ENCODE measurements around the gene MDN1. TPM values are rescaled to one million over a fixed set of nuclear protein-coding genes. Genes with fewer than 3 reads are reported as not detected.
A peak's percentile ranks its signal among the peaks of the same experiment; 100 is the strongest.
"Not testable (repeated sequence)": the region's sequence is repeated elsewhere in the genome, so short reads cannot be mapped to it uniquely, and the experiment has no call there.

MDN1 gene
- total RNA-seq (10 to 100 TPM; 30.8 to 37.1 TPM), polyA plus RNA-seq (10 to 100 TPM; 10.1 to 14.8 TPM)
- long read RNA-seq, donor 1, partial matches to known transcripts: 27 of 33 reads
- long read RNA-seq, donor 1, other reads (novel, unspliced or antisense): 6 of 33 reads
- long read RNA-seq, donor 2, partial matches to known transcripts: 8 of 18 reads
- long read RNA-seq, donor 2, other reads (novel, unspliced or antisense): 10 of 18 reads

- no peaks in the 10 kb centered on the region for H3K27me3 ChIP-seq (ENCODE audit: control insufficient read depth in 1 of 2, insufficient read depth in 2 of 2, low read length in 1 of 2)
- H3K4me1 ChIP-seq (ENCODE audit: control insufficient read depth in 1 of 2, insufficient read depth in 2 of 2, low read length in 2 of 2): no peaks in the 10 kb centered on the region
- no peaks in the 10 kb centered on the region for H3K9me3 ChIP-seq (ENCODE audit: control insufficient read depth, low read length)
- peak within 1 kb of the TSS in 1 of 2 donors; percentile 73 for H3K27ac ChIP-seq (ENCODE audit: low read depth in 1 of 2, low read length in 2 of 2)
- ATAC-seq (ENCODE audit: low FRiP score) (peak; percentile 99), DNase-seq (peak; percentile 94 to 96)
- 0% methylated on average over 65 of the region's 65 CpGs for WGBS, 2 donors
- intact Hi-C loops (cut with DNase I): loop anchor here in 1 of 2 donors (10.0 kb wide), 1 partner anchor 765 kb away; the partner anchor contains the start of gene MAP3K7
- H3K4me3 ChIP-seq (ENCODE audit: low read length in 2 of 2): peak within 1 kb of the TSS; percentile 63 to 64
- H3K36me3 ChIP-seq (ENCODE audit: control insufficient read depth in 1 of 2, insufficient read depth in 2 of 2, low read length in 1 of 2): no peaks in the 10 kb centered on the region
Measured at GRCh38 chr6:89819336-89820130, at the start of gene MDN1. Gene MDN1, minus strand, starts transcription at chr6:89819794. Its CDS starts 187 bp downstream, at chr6:89819607.

DNA sequence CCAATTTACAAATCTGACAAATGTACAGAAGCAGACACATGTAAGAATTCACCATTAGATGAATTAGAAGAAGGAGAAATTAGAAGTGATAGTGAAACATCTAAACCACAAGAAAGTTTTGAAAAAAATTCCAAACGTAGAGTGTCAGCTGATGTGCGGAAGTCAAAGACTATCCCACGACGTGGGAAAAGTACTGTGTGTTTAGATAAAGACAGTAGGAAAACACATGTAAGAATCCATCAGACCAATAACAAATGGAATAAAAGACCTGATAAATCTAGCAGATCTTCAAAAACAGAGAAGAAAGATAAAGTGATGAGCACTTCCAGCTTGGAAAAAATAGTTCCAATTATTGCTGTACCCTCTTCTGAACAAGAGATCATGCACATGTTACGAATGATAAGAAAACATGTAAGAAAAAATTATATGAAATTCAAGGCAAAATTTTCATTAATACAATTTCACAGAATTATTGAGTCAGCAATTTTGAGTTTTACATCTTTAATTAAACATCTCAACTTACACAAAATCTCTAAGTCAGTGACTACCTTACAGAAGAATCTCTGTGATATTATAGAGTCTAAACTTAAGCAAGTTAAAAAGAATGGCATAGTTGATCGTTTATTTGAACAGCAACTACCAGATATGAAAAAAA, 46.6 kb upstream of the MDN1 start:
- peaks cover 1% of the 10 kb centered on the region for H3K9me3 ChIP-seq (ENCODE audit: control insufficient read depth, low read length)
- no peak overlapping the region for H3K27ac ChIP-seq (ENCODE audit: low read depth in 1 of 2, low read length in 2 of 2)
- 91 to 95% methylated on average over 6 of the region's 6 CpGs for WGBS, 2 donors
- intact Hi-C loops (cut with DNase I): no loop called here
- no peak overlapping the region for H3K4me3 ChIP-seq (ENCODE audit: low read length in 2 of 2)
- DNase-seq (no peak), ATAC-seq (ENCODE audit: low FRiP score) (no peak)
- H3K27me3 ChIP-seq (ENCODE audit: control insufficient read depth in 1 of 2, insufficient read depth in 2 of 2, low read length in 1 of 2): no peaks in the 10 kb centered on the region
- H3K4me1 ChIP-seq (ENCODE audit: control insufficient read depth in 1 of 2, insufficient read depth in 2 of 2, low read length in 2 of 2): no peaks in the 10 kb centered on the region
- H3K36me3 ChIP-seq (ENCODE audit: control insufficient read depth in 1 of 2, insufficient read depth in 2 of 2, low read length in 1 of 2): peaks cover 6 to 9% of the 10 kb centered on the region in 2 donors

DNA sequence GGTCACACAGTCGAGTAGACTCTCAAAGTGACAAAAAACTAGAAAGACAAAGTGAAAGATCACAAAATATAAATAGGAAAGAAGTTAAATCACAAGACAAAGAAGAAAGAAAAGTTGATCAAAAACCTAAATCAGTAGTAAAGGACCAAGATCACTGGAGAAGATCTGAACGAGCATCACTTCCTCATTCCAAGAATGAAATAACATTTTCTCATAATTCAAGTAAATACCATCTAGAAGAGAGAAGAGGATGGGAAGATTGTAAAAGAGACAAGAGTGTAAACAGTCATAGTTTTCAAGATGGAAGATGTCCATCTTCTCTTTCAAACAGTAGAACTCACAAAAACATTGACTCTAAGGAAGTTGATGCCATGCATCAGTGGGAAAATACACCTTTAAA, 43.1 kb upstream of the MDN1 start:
- intact Hi-C loops (cut with DNase I): no loop called here

GRCh38 chr6:89862273-89862672, 42.7 kb upstream of the MDN1 start:
- Histone ChIP-seq H3K27ac (ENCODE audit: low read depth in 1 of 2, low read length in 2 of 2) (no peak overlapping the region), H3K4me1 (ENCODE audit: control insufficient read depth in 1 of 2, insufficient read depth in 2 of 2, low read length in 2 of 2) (no peaks in the 10 kb centered on the region), H3K27me3 (ENCODE audit: control insufficient read depth in 1 of 2, insufficient read depth in 2 of 2, low read length in 1 of 2) (no peaks in the 10 kb centered on the region), H3K9me3 (ENCODE audit: control insufficient read depth, low read length) (peaks cover 1% of the 10 kb centered on the region), H3K4me3 (ENCODE audit: low read length in 2 of 2) (no peak overlapping the region), H3K36me3 (ENCODE audit: control insufficient read depth in 1 of 2, insufficient read depth in 2 of 2, low read length in 1 of 2) (peaks cover 8 to 10% of the 10 kb centered on the region in 2 donors)
- ATAC-seq (ENCODE audit: low FRiP score): no peak
- no peak for DNase-seq
- 96 to 97% methylated on average over 5 of the region's 5 CpGs for WGBS, 2 donors
- intact Hi-C loops (cut with DNase I): no loop called here

More for the DNA sequence above, 43.1 kb upstream of the MDN1 start:
- Histone ChIP-seq H3K4me3 (ENCODE audit: low read length in 2 of 2) (no peak overlapping the region), H3K27me3 (ENCODE audit: control insufficient read depth in 1 of 2, insufficient read depth in 2 of 2, low read length in 1 of 2) (no peaks in the 10 kb centered on the region), H3K36me3 (ENCODE audit: control insufficient read depth in 1 of 2, insufficient read depth in 2 of 2, low read length in 1 of 2) (peaks cover 8 to 9% of the 10 kb centered on the region in 2 donors), H3K4me1 (ENCODE audit: control insufficient read depth in 1 of 2, insufficient read depth in 2 of 2, low read length in 2 of 2) (no peaks in the 10 kb centered on the region), H3K27ac (ENCODE audit: low read depth in 1 of 2, low read length in 2 of 2) (no peak overlapping the region), H3K9me3 (ENCODE audit: control insufficient read depth, low read length) (peaks cover 1% of the 10 kb centered on the region)
- ATAC-seq (ENCODE audit: low FRiP score) (no peak), DNase-seq (no peak)
- 94 to 98% methylated on average over 2 of the region's 2 CpGs for WGBS, 2 donors

GRCh38 chr6:89859744-89860143, 40.1 kb upstream of the MDN1 start:
- no peaks in the 10 kb centered on the region for H3K9me3 ChIP-seq (ENCODE audit: control insufficient read depth, low read length)
- ATAC-seq (ENCODE audit: low FRiP score): no peak
- intact Hi-C loops (cut with DNase I): no loop called here
- no peaks in the 10 kb centered on the region for H3K4me1 ChIP-seq (ENCODE audit: control insufficient read depth in 1 of 2, insufficient read depth in 2 of 2, low read length in 2 of 2)
- no peak for DNase-seq
- H3K27ac ChIP-seq (ENCODE audit: low read depth in 1 of 2, low read length in 2 of 2): no peak overlapping the region
- H3K36me3 ChIP-seq (ENCODE audit: control insufficient read depth in 1 of 2, insufficient read depth in 2 of 2, low read length in 1 of 2): peaks cover 6 to 12% of the 10 kb centered on the region in 2 donors
- 93 to 95% methylated on average over 4 of the region's 4 CpGs for WGBS, 2 donors
- H3K4me3 ChIP-seq (ENCODE audit: low read length in 2 of 2): no peak overlapping the region
- no peaks in the 10 kb centered on the region for H3K27me3 ChIP-seq (ENCODE audit: control insufficient read depth in 1 of 2, insufficient read depth in 2 of 2, low read length in 1 of 2)

GRCh38 chr6:89858041-89858440, 38.4 kb upstream of the MDN1 start:
- intact Hi-C loops (cut with DNase I): no loop called here
- H3K4me1 ChIP-seq (ENCODE audit: control insufficient read depth in 1 of 2, insufficient read depth in 2 of 2, low read length in 2 of 2): no peaks in the 10 kb centered on the region
- H3K9me3 ChIP-seq (ENCODE audit: control insufficient read depth, low read length): no peaks in the 10 kb centered on the region
- H3K27ac ChIP-seq (ENCODE audit: low read depth in 1 of 2, low read length in 2 of 2): no peak overlapping the region
- H3K27me3 ChIP-seq (ENCODE audit: control insufficient read depth in 1 of 2, insufficient read depth in 2 of 2, low read length in 1 of 2): no peaks in the 10 kb centered on the region
- DNase-seq: no peak
- peaks cover 6 to 7% of the 10 kb centered on the region in 2 donors for H3K36me3 ChIP-seq (ENCODE audit: control insufficient read depth in 1 of 2, insufficient read depth in 2 of 2, low read length in 1 of 2)
- 95 to 100% methylated on average over 1 of the region's 1 CpG for WGBS, 2 donors
- no peak overlapping the region for H3K4me3 ChIP-seq (ENCODE audit: low read length in 2 of 2)
- ATAC-seq (ENCODE audit: low FRiP score): no peak

GRCh38 chr6:89853068-89853467, 33.5 kb upstream of the MDN1 start:
- intact Hi-C loops (cut with DNase I): no loop called here
- DNase-seq: no peak
- 90 to 94% methylated on average over 1 of the region's 1 CpG for WGBS, 2 donors
- no peaks in the 10 kb centered on the region for H3K4me1 ChIP-seq (ENCODE audit: control insufficient read depth in 1 of 2, insufficient read depth in 2 of 2, low read length in 2 of 2)
- no peak overlapping the region for H3K27ac ChIP-seq (ENCODE audit: low read depth in 1 of 2, low read length in 2 of 2)
- peaks cover 2 to 7% of the 10 kb centered on the region in 2 donors for H3K36me3 ChIP-seq (ENCODE audit: control insufficient read depth in 1 of 2, insufficient read depth in 2 of 2, low read length in 1 of 2)
- no peak overlapping the region for H3K4me3 ChIP-seq (ENCODE audit: low read length in 2 of 2)
- H3K9me3 ChIP-seq (ENCODE audit: control insufficient read depth, low read length): no peaks in the 10 kb centered on the region
- ATAC-seq (ENCODE audit: low FRiP score): no peak
- no peaks in the 10 kb centered on the region for H3K27me3 ChIP-seq (ENCODE audit: control insufficient read depth in 1 of 2, insufficient read depth in 2 of 2, low read length in 1 of 2)

DNA sequence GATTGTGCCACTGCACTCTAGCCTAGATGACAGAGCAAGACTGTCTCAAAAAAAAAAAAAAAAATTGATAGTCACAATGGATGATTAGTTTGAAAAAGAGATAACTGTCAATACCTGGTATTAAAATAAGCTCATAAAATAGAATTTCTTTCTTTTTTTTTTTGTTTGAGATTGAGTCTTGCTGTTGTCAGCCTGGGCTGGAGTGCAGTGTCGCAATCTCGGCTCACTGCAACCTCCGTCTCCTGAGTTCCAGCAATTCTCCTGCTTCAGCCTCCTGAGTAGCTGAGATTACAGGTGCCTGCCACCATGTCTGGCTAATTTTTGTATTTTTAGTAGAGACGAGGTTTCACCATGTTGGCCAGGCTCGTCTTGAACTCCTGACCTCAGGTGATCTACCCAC, 27.9 kb upstream of the MDN1 start:
- H3K4me3 ChIP-seq (ENCODE audit: low read length in 2 of 2); H3K36me3 ChIP-seq (ENCODE audit: control insufficient read depth in 1 of 2, insufficient read depth in 2 of 2, low read length in 1 of 2); DNase-seq; H3K27ac ChIP-seq (ENCODE audit: low read depth in 1 of 2, low read length in 2 of 2); ATAC-seq (ENCODE audit: low FRiP score); H3K27me3 ChIP-seq (ENCODE audit: control insufficient read depth in 1 of 2, insufficient read depth in 2 of 2, low read length in 1 of 2); intact Hi-C loops (cut with DNase I); H3K9me3 ChIP-seq (ENCODE audit: control insufficient read depth, low read length); H3K4me1 ChIP-seq (ENCODE audit: control insufficient read depth in 1 of 2, insufficient read depth in 2 of 2, low read length in 2 of 2): not testable (repeated sequence)
- 90 to 93% methylated on average over 5 of the region's 5 CpGs for WGBS, 2 donors

Measured in aorta (tissue), 5 donors.